H1 (cell line): ENCODE data around the gene PPP2R3B. TPM values are rescaled to one million over a fixed set of nuclear protein-coding genes. Genes with fewer than 3 reads are reported as not detected.
A peak's percentile ranks its signal among the peaks of the same experiment; 100 is the strongest.

Experiments used
- CTCF ChIA-PET: fragments of 300-600 bp; sonication (Branson Sonifier 250); formaldehyde crosslinking; loops from one replicate; lab custom pipeline; 2021; ENCODE audit not compliant: partially characterized antibody; lab: Charles Lee
- POLR2A ChIA-PET: fragments of 300-600 bp; sonication (Branson Sonifier 250); formaldehyde crosslinking; loops from one replicate; lab custom pipeline; 2021; ENCODE audit warnings: inconsistent platforms; ENCODE audit not compliant: partially characterized antibody; lab: Charles Lee
- DNase-seq, 2 experiments: peaks; one replicate each; pipeline versions ENCODE4 v3.0.0 to v3.0.0-alpha.2; 2010 to 2022; ENCODE audit warnings: low spot score in 2 of 2, low read depth in 1 of 2, mixed read lengths in 1 of 2
- FAIRE-seq: peaks from 2 replicates; lab custom pipeline; 2011; peaks lifted over from hg19 to GRCh38; lab: Jason Lieb, UNC
- H2AFZ ChIP-seq: 2 replicates; pipeline ENCODE4 v1.8.1; 2012; ENCODE audit warnings: low read length, inconsistent platforms
- H2AK5ac ChIP-seq: 2 replicates; pipeline ENCODE4 v1.6.1; 2013; ENCODE audit warnings: low read depth, low read length
- H2BK120ac ChIP-seq: replicated peaks from 2 replicates; pipeline ENCODE3; 2013; ENCODE audit warnings: low read depth, low read length, inconsistent platforms
- H2BK12ac ChIP-seq: 2 replicates; pipeline ENCODE4 v1.6.1; 2013; ENCODE audit warnings: low read depth, low read length
- H2BK15ac ChIP-seq: 2 replicates; pipeline ENCODE4 v1.6.1; 2013; ENCODE audit warnings: low read length
- H2BK20ac ChIP-seq: 2 replicates; pipeline ENCODE4 v1.6.1; 2013; ENCODE audit warnings: low read length
- H2BK5ac ChIP-seq: 2 replicates; pipeline ENCODE4 v1.6.1; 2013; ENCODE audit warnings: low read depth, low read length
- H3K14ac ChIP-seq: 2 replicates; pipeline ENCODE4 v1.6.1; 2013; ENCODE audit warnings: inconsistent platforms; ENCODE audit not compliant: insufficient read length
- H3K18ac ChIP-seq: 2 replicates; pipeline ENCODE4 v1.6.1; 2013; ENCODE audit warnings: low read length; ENCODE audit errors: extremely low read depth
- H3K23ac ChIP-seq: 2 replicates; pipeline ENCODE4 v1.6.1; 2013; ENCODE audit warnings: inconsistent platforms; ENCODE audit not compliant: insufficient read length
- H3K23me2 ChIP-seq: 2 replicates; pipeline ENCODE4 v1.6.1; 2013; ENCODE audit warnings: low read depth, low read length
- H3K27ac ChIP-seq: 2 replicates; pipeline ENCODE4 v1.6.1; 2011; ENCODE audit warnings: low read depth, low read length, inconsistent platforms
- H3K27me3 ChIP-seq, 4 experiments: replicated peaks in 1 of 4; 1 replicate in 1 of 4; 2 replicates in 3 of 4; pipeline versions ENCODE4 v1.6.1 to v1.8.1; 2011 to 2013; ENCODE audit warnings: low read length in 3 of 4, mild to moderate bottlenecking in 3 of 4, inconsistent platforms in 2 of 4, mixed read lengths in 2 of 4, moderate library complexity in 1 of 4; ENCODE audit not compliant: control insufficient read depth in 3 of 4, insufficient read depth in 3 of 4; ENCODE audit errors: extremely low read depth in 1 of 4
- H3K36me3 ChIP-seq, 4 experiments: 2 replicates each; pipeline versions ENCODE4 v1.6.1 to v1.8.1; 2011 to 2013; ENCODE audit warnings: mild to moderate bottlenecking in 4 of 4, low read length in 3 of 4, moderate library complexity in 2 of 4, control low read depth in 1 of 4, inconsistent platforms in 1 of 4; ENCODE audit not compliant: insufficient read depth in 4 of 4, control insufficient read depth in 2 of 4
- H3K4ac ChIP-seq: replicated peaks from 2 replicates; pipeline ENCODE3; 2013; ENCODE audit warnings: low read length, low read depth, mixed read lengths, inconsistent platforms; ENCODE audit not compliant: insufficient read length
- H3K4me1 ChIP-seq, 4 experiments: replicated peaks in 1 of 4; 1 replicate in 1 of 4; 2 replicates in 3 of 4; pipeline versions ENCODE4 v1.6.1 to v1.8.1; 2011 to 2013; ENCODE audit warnings: low read length in 3 of 4, inconsistent platforms in 2 of 4, mixed read lengths in 1 of 4; ENCODE audit not compliant: insufficient read depth in 4 of 4, control insufficient read depth in 3 of 4
- H3K4me2 ChIP-seq, 2 experiments: 2 replicates each; pipeline versions ENCODE4 v1.6.1 to v1.8.1; 2011 to 2013; ENCODE audit warnings: low read depth in 2 of 2, low read length in 2 of 2, control low read depth in 1 of 2, inconsistent platforms in 1 of 2, mild to moderate bottlenecking in 1 of 2; ENCODE audit not compliant: insufficient read depth in 1 of 2
- H3K4me3 ChIP-seq, 4 experiments: fragments of 200-600, 300-600 bp in 1 of 4; sonication (generic), shearing (Covaris generic), sonication (Bioruptor Twin) in 1 of 4; 2 replicates each; pipeline versions ENCODE4 v1.5.1 to v1.8.1; 2011 to 2016; ENCODE audit warnings: low read length in 4 of 4, low read depth in 3 of 4, control low read depth in 2 of 4, inconsistent platforms in 2 of 4, mild to moderate bottlenecking in 2 of 4, mixed read lengths in 1 of 4, moderate library complexity in 1 of 4; ENCODE audit not compliant: insufficient read depth in 2 of 4; ENCODE audit errors: extremely low read depth in 1 of 4
- H3K56ac ChIP-seq: replicated peaks from 2 replicates; pipeline ENCODE3; 2013; ENCODE audit warnings: low read depth, mild to moderate bottlenecking, mixed read lengths, low read length, inconsistent platforms; ENCODE audit not compliant: insufficient read length
- H3K79me1 ChIP-seq: 2 replicates; pipeline ENCODE4 v1.6.1; 2013; ENCODE audit warnings: low read depth, low read length, control low read depth
- H3K79me2 ChIP-seq, 2 experiments: 2 replicates each; pipeline versions ENCODE4 v1.6.1 to v1.8.1; 2012 to 2013; ENCODE audit warnings: low read length in 2 of 2, mild to moderate bottlenecking in 2 of 2, inconsistent platforms in 1 of 2; ENCODE audit not compliant: insufficient read depth in 2 of 2, control insufficient read depth in 1 of 2
- H3K9ac ChIP-seq, 4 experiments: replicated peaks in 1 of 4; 1 replicate in 1 of 4; 2 replicates in 3 of 4; pipeline versions ENCODE4 v1.6.1 to v1.8.1; 2011 to 2013; ENCODE audit warnings: low read depth in 3 of 4, low read length in 3 of 4, control low read depth in 2 of 4, mild to moderate bottlenecking in 2 of 4, moderate library complexity in 2 of 4, inconsistent platforms in 1 of 4; ENCODE audit errors: extremely low read depth in 1 of 4
- H3K9me3 ChIP-seq, 2 experiments: 2 replicates each; pipeline versions ENCODE4 v1.6.1 to v1.8.1; 2012 to 2013; ENCODE audit warnings: mild to moderate bottlenecking in 2 of 2, moderate library complexity in 2 of 2, control low read depth in 1 of 2, inconsistent platforms in 1 of 2, low read depth in 1 of 2, low read length in 1 of 2, mixed read lengths in 1 of 2; ENCODE audit not compliant: insufficient read depth in 2 of 2
- H4K20me1 ChIP-seq, 2 experiments: replicated peaks in 1 of 2; 2 replicates each; pipeline versions ENCODE3 to v1.8.1; 2011 to 2013; ENCODE audit warnings: inconsistent platforms in 2 of 2, low read length in 2 of 2, mild to moderate bottlenecking in 1 of 2; ENCODE audit not compliant: insufficient read depth in 2 of 2, control insufficient read depth in 1 of 2
- H4K5ac ChIP-seq: 2 replicates; pipeline ENCODE4 v1.6.1; 2013; ENCODE audit warnings: low read length, low read depth, mixed read lengths, inconsistent platforms; ENCODE audit not compliant: insufficient read length
- H4K8ac ChIP-seq: 2 replicates; pipeline ENCODE4 v1.8.0; 2013; ENCODE audit warnings: mild to moderate bottlenecking, moderate library complexity, low read length, inconsistent platforms; ENCODE audit not compliant: insufficient read depth; ENCODE audit errors: extremely low read depth
- H4K91ac ChIP-seq: replicated peaks from 2 replicates; pipeline ENCODE3; 2013; ENCODE audit warnings: low read length, mixed read lengths, inconsistent platforms; ENCODE audit not compliant: insufficient read length
- CBX8 ChIP-seq: fragments of 300-800, 300-1000 bp; sonication (generic); IDR thresholded peaks from 2 replicates; pipeline ENCODE4 v1.7.1; 2016; ENCODE audit warnings: low read depth, low read length, borderline replicate concordance
- CEBPB ChIP-seq: IDR thresholded peaks from 2 replicates; pipeline ENCODE4 v1.6.1; 2012; ENCODE audit warnings: low read depth, low read length
- FOSL1 ChIP-seq: IDR thresholded peaks from 2 replicates; pipeline ENCODE4 v1.6.1; 2011; ENCODE audit warnings: mild to moderate bottlenecking, low read depth, low read length, moderate library complexity; ENCODE audit not compliant: insufficient read depth
- JUND ChIP-seq: IDR thresholded peaks from 2 replicates; pipeline ENCODE4 v1.6.1; 2011; ENCODE audit warnings: mild to moderate bottlenecking, improper control_type of control experiment, low read length
- MAFK ChIP-seq: IDR thresholded peaks from 2 replicates; pipeline ENCODE4 v1.6.1; 2012; ENCODE audit warnings: low read depth, mild to moderate bottlenecking, improper control_type of control experiment, low read length
- RFX5 ChIP-seq: IDR thresholded peaks from 2 replicates; pipeline ENCODE4 v1.6.1; 2011; ENCODE audit warnings: low read depth, low read length, improper control_type of control experiment, borderline replicate concordance
- SAP30 ChIP-seq: fragments of 300-600 bp; sonication (generic); IDR thresholded peaks from 2 replicates; pipeline ENCODE4 v1.7.1; 2012; ENCODE audit warnings: low read length, moderate library complexity, mild to moderate bottlenecking, inconsistent platforms; ENCODE audit not compliant: insufficient read depth, insufficient replicate concordance
- WGBS, 2 experiments: shearing (Covaris generic) in 1 of 2; methylation state at CpG; one replicate each; pipeline versions ENCODE4 v1.1.6 to v1.1.7; 2013 to 2015; ENCODE audit warnings: low lambda C conversion rate in 2 of 2, mixed read lengths in 2 of 2, inconsistent platforms in 1 of 2, low coverage in 1 of 2, missing lambda C conversion rate in 1 of 2; ENCODE audit not compliant: insufficient replicate concordance in 2 of 2, insufficient coverage in 1 of 2, insufficient read length in 1 of 2; ENCODE audit errors: extremely low coverage in 1 of 2, missing lambda C conversion rate in 1 of 2; 5-methylcytosine and 5-hydroxymethylcytosine counted together
- polyA plus RNA-seq, 7 experiments: library from polyadenylated mRNA; depleted of rRNA in 3 of 7; stranded (reverse) in 5 of 7; unstranded in 2 of 7; fragments of >200 nt in 5 of 7; fragments of 200-250 nt in 2 of 7; gene quantifications; 1 replicate in 5 of 7; 2 replicates in 1 of 7; 4 replicates in 1 of 7; pipeline versions ENCODE4 v1.2.1 to v1.2.3, GENCODE V29; 2011 to 2013; ENCODE audit warnings: missing spikeins in 2 of 7, mixed read lengths in 2 of 7
- total RNA-seq: library from RNA; stranded (reverse); fragmentation: NEBNext Ultra II Directional; extraction: Animal tissue kit (Norgen Biotek cat#: 25700); gene quantifications from 2 replicates; pipeline ENCODE4 v1.2.1, GENCODE V29; 2021
- TF ChIP-seq, protein P1 (sequence below): IDR thresholded peaks from 2 replicates; pipeline ENCODE4 v1.6.1; 2011; ENCODE audit warnings: low read depth, mild to moderate bottlenecking, low read length; ENCODE audit not compliant: insufficient read depth
- TF ChIP-seq, protein P2 (sequence below): IDR thresholded peaks from 2 replicates; pipeline ENCODE4 v1.6.1; 2012; ENCODE audit warnings: inconsistent platforms
- TF ChIP-seq, protein P3 (sequence below), 3 experiments: IDR thresholded peaks; 1 replicate in 2 of 3; 2 replicates in 1 of 3; pipeline versions ENCODE4 v1.5.1 to v1.6.1; 2011; ENCODE audit warnings: low read length in 3 of 3, mild to moderate bottlenecking in 3 of 3, inconsistent platforms in 2 of 3, low read depth in 1 of 3, moderate library complexity in 1 of 3; ENCODE audit not compliant: insufficient read depth in 1 of 3; ENCODE audit errors: control extremely low read depth in 1 of 3

The PPP2R3B gene
- total and polyA plus RNA-seq, 2 of the 8 experiments (the other 6 are each of a cell fraction or from before 2014, with no cell fraction given) = 47.6 to 86.7 TPM

DNA sequence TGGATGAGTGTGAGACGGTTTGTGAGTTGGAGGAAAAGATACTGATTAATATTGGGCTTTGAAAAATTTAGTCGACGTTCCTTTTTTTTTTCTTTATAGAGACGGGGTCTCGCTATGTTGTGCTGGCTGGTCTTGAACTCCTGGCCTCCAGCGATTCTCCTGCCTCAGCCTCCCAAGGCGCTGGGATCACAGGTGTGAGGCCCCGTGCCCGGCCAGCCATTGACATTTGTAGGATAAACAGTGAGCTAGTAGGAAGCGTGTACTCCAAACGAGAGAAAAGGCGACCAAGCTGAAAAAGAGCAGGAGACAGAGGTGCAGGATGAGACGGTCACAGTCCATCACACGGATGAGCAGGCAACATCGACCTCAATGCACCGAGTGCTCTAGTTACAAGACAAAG is 19.4 kb downstream of the PPP2R3B start:
- H3K4ac ChIP-seq = no peak overlapping the region
- POLR2A ChIA-PET = no interaction called here
- peaks cover 42% of the 10 kb centered on the region for H3K79me1 ChIP-seq
- no peak overlapping the region for H4K91ac ChIP-seq
- peaks cover 0 to 23% (median 11%) of the 10 kb centered on the region in 4 experiments; a peak in 6 of 7 replicates for H3K4me1 ChIP-seq
- H3K23ac ChIP-seq = no peak overlapping the region
- FAIRE-seq (no peak), DNase-seq (no peak)
- no peak overlapping the region for H3K56ac ChIP-seq
- H4K8ac ChIP-seq = no peak overlapping the region
- peaks cover 0 to 70% of the 10 kb centered on the region in 2 experiments; a peak in 3 of 4 replicates for H3K79me2 ChIP-seq
- H3K9me3 ChIP-seq = no peaks in the 10 kb centered on the region
- CTCF ChIA-PET = no interaction called here
- H2BK12ac ChIP-seq = peak overlapping the region; percentile 40
- no peak overlapping the region for H3K4me3 ChIP-seq
- H2BK120ac ChIP-seq = no peak overlapping the region
- H2BK15ac ChIP-seq = no peak overlapping the region
- peak overlapping the region; percentile 66; the same call in 1 of the 2 replicates for H2BK20ac ChIP-seq
- peaks cover 29 to 30% of the 10 kb centered on the region in 2 experiments for H4K20me1 ChIP-seq
- H3K14ac ChIP-seq = no peak overlapping the region
- H2BK5ac ChIP-seq = peak overlapping the region; percentile 71; the same call in 1 of the 2 replicates
- peak overlapping the region; percentile 41; the same call in 1 of the 2 replicates for H2AK5ac ChIP-seq
- H3K23me2 ChIP-seq = no peaks in the 10 kb centered on the region
- no peak overlapping the region for H2AFZ ChIP-seq
- peak overlapping the region; percentile 9 for H3K18ac ChIP-seq
- no peak overlapping the region for H4K5ac ChIP-seq
- peaks cover 0 to 1% (median under 1%) of the 10 kb centered on the region in 4 experiments; a peak in 1 of 7 replicates for H3K27me3 ChIP-seq
- 89% methylated on average over 16 of the region's 16 CpGs; no CpG with 5 or more reads in 1 of the 2 experiments for WGBS, 2 experiments
- no peak overlapping the region for H3K4me2 ChIP-seq
- no peak overlapping the region for H3K9ac ChIP-seq
- H3K27ac ChIP-seq = peak overlapping the region; percentile 67; the same call in 1 of the 2 replicates
- H3K36me3 ChIP-seq = no peaks in the 10 kb centered on the region
- TF ChIP-seq, protein P1, sequence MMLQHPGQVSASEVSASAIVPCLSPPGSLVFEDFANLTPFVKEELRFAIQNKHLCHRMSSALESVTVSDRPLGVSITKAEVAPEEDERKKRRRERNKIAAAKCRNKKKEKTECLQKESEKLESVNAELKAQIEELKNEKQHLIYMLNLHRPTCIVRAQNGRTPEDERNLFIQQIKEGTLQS = no peak
- TF ChIP-seq CEBPB (no peak), JUND (no peak), CBX8 (no peak), SAP30 (no peak), MAFK (no peak), FOSL1 (no peak), RFX5 (no peak)
- TF ChIP-seq, protein P2, sequence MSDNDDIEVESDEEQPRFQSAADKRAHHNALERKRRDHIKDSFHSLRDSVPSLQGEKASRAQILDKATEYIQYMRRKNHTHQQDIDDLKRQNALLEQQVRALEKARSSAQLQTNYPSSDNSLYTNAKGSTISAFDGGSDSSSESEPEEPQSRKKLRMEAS = no peak
- TF ChIP-seq, protein P3, sequence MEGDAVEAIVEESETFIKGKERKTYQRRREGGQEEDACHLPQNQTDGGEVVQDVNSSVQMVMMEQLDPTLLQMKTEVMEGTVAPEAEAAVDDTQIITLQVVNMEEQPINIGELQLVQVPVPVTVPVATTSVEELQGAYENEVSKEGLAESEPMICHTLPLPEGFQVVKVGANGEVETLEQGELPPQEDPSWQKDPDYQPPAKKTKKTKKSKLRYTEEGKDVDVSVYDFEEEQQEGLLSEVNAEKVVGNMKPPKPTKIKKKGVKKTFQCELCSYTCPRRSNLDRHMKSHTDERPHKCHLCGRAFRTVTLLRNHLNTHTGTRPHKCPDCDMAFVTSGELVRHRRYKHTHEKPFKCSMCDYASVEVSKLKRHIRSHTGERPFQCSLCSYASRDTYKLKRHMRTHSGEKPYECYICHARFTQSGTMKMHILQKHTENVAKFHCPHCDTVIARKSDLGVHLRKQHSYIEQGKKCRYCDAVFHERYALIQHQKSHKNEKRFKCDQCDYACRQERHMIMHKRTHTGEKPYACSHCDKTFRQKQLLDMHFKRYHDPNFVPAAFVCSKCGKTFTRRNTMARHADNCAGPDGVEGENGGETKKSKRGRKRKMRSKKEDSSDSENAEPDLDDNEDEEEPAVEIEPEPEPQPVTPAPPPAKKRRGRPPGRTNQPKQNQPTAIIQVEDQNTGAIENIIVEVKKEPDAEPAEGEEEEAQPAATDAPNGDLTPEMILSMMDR (IDR thresholded peaks at IDR 0.05; ENCODE audit: control extremely low read depth in 1 of 3, insufficient read depth in 1 of 3, low read depth in 1 of 3, low read length in 3 of 3) = no peak
